GM19023 (cell line): Measurements from ENCODE around the gene NRCAM.

ENCODE experiments used
- ATAC-seq: cut with Tn5 transposase; IDR thresholded peaks from one replicate; pipeline ENCODE4 v1.9.1; 2021; ENCODE audit warnings: mild to moderate bottlenecking, moderate library complexity; ENCODE audit not compliant: unreplicated experiment

Gene NRCAM

DNA sequence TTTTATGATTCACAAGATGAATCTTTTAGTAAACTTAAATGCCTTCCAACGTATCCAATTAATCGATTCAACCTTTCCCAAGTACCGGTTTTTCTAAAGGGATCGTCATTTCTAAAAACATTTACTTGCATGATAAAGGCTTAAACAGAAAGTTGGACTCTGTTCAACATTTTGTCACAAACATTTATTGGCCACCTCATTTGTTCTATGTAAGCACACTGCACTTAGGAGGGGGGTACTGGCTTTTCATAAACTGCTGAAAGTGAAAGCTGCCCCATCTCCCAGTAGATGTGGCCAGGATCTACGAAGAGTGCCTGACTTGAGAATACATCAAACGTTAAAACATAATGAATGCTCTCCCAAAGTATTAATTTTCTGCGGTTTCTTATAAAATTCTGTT lies 288.8 kb downstream of the NRCAM start:
- ATAC-seq, result no peak

DNA sequence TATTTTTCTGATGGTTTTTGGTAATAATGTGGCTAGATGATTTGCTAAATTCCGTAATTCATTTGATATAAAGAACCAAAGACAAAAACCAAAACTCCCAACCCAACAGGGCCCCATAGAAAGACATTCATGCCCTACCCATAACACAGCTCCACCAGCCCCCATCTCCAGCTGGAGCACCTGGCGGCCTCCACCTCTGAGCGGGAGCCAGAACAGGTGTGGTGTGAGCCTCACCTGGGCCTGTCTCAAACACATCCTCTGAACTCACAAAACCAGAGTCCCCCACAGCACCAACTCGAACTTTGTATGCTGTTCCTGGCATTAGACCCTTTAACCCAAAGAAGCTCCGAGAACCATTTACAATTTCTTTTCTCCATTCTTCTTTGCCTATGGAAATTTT lies 289.5 kb downstream of the NRCAM start:
- ATAC-seq, result no peak

DNA sequence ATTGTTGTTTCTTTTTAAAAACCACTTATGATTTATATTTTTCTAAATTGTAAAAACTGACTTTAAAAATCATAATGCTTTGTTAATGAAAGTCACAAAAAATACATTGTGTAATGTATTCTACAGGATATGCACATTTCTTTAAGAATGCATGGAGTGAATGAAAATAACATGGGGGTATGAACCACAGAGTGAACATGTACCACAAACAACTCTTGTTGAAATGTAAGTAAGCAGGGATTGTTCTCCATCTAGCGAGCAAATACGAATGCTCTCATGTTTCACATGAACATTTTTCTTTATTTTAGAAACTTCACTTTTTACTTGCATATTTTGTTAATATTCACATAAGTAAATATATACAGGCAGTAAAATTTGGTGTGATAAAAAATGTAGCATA lies 290.5 kb downstream of the NRCAM start:
- ATAC-seq, result no peak

DNA sequence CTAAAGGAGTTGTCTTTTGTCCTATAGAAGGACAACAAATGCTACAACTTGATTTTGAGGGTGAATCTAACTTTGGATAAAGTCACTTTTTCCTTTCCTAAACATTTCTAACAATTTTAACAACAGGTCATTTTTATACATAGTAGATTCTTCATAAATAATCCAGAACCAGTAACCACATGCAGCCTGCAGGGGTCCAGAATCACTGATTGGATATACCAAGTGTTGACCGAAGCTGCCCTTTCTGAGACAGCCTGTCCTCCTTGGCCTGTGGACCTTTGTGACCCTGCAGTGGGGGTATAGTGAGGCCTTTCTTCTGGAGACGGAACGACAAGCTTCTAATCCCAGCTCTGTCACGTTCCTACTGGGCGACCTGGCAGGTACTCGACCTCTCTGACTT lies 291.3 kb downstream of the NRCAM start:
- no peak for ATAC-seq

DNA sequence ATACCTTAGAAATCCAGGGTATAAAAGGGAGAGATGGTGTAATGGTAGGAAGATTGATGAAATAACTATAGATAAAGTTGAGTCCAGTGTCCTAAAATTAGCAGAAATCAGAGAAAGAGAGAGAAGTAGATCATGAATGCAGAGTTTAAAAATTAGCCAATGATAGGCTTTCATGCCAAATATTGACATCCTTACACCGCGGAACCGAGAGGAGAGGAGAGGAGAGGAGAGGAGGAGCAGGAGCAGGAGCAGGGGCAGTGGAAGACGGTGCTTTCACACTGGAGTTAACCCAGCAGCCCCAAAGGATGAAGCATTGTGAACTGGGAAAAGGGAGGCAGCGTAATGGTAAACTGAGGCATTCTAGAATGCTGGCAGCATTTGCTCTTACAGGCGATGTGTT lies 291.9 kb downstream of the NRCAM start:
- ATAC-seq, result no peak

DNA sequence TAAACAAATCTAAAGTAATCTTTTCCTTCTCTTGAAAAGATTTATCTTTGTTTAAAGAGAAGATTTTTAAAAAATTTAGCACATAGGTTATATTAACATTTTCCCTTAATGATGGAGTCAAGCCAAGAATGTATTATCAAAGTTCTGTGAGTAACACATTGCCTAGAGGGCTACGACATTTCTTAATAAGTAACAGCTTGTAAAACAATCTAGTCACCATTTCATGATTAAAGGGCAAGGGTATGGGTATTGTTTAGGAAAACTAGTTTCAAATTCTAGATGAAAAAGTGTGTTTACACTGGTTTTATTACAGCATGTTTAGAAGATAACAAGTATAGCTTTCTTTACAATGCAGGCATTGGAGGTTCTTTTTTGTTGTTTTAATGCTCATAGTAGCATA lies 297.5 kb downstream of the NRCAM start:
- ATAC-seq, result no peak

DNA sequence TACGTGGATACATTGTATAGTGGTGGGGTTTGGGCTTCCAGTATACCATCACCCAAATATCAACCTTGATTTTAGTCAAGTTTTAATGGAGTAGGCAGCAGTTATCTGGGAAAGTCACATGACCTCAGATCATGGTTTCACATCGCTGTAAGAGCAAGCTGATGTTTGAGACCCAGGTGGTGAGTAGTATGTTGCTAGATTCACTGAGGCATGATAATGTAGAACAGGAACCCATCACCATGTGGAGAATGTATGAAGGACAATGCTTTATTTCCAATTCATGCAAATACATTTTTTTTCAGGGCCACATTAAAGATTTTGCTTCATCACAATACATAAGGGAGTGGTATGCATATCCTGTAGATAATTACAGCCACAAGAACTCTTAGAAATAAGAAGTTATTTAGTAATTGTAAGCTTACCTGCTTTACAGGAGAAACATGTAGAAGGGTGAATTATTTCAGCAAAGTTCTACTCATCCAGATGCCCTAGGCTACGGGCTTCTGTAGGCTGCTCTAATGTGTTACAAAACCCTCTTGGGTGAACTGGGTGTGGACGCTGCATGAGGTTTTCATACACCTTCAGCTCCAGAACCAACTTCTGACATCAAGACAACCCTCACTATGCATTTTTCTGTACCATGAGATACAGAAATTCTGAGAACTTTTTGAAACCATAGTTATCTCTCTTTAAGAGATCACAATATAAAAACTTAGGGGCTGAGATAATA lies 298.5 kb downstream of the NRCAM start:
- ATAC-seq, result no peak

DNA sequence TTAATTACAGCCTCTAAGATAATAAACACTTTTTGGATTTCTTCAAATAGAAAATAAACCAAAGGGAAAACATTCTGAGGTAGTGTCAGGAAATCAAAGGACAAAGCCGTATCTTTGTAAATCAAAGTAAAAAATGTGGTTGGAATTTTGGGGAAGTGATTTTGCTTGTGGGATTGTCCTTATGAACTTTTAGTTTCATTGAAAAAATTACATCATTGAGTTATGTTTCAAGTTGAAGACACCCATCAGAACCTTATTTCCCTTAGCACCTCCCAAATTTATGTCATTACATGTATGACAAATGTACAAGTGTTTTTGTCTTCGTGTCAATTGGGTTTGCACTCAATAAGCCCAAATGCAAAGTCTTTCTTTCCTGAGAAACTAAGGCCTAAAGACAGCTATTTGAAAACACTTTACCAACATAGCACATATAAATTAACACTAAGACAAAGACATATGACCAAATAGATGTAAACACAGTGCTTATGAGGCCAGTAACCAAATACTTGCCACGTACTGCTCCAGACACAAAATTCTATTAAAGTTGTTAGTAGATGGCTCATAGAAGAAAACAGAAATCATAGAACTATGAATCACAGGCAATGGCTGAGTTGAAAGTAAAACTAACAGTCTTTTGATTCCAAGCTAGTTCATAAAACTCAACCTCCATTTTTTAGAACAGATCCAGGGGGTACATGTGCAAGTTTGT lies 299.2 kb downstream of the NRCAM start:
- no peak for ATAC-seq

DNA sequence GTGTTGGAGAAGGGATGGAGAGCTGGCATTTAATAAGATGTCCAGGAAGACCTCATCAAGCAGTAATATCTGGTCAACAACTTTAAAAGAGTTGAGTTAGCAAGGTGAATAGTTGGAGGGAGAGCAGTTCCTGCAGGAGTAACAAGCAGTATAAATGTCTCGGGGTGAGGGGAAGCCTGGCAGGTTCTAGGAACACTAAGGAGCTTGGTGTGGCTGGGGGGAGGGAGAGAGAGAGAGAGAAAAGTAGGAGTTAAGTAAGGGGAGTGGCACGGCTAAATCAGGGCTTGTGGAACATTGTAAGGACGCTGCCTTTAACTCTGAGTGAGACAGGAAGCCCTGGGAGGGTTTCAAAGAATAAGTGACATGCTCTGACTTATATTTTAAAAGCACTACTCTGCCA lies 304.0 kb downstream of the NRCAM start:
- ATAC-seq, result no peak

DNA sequence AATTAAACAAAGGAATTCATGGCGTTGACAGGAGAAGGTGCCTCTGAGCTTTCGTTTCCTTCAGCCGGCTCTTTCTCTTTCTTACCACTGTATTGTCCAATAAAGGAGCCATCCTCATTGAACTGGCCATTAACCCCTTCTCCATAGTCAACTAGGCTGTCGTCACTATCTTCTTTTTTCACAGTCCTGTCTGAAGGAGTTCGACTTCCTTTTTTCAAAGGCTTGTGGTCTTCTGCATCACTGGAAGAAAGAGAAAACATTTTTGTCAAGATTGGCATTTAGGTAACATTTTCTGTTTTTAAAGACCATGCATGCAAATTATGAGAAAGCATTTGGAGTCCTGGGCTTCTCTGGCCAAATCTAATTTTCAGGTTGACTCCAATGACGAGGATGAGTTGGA lies 306.3 kb downstream of the NRCAM start:
- no peak for ATAC-seq

DNA sequence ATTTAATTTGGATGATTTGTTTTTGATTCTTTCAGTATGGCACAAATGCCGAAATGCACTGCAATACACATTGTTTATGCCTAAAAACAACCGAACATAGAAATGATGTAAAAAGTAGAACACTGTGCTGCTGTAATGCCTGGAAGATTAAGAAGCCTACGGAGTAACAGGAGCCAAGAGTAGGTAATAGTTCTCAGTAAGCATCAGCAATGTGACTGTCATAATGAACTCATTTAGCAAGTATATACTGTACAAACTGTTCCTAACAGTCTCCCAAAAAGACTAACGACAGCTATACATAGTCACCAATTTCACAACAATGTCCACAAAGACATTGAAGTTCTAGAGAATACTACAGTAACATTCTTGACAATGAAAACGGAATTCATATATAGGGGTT lies 307.1 kb downstream of the NRCAM start:
- ATAC-seq, result no peak

DNA sequence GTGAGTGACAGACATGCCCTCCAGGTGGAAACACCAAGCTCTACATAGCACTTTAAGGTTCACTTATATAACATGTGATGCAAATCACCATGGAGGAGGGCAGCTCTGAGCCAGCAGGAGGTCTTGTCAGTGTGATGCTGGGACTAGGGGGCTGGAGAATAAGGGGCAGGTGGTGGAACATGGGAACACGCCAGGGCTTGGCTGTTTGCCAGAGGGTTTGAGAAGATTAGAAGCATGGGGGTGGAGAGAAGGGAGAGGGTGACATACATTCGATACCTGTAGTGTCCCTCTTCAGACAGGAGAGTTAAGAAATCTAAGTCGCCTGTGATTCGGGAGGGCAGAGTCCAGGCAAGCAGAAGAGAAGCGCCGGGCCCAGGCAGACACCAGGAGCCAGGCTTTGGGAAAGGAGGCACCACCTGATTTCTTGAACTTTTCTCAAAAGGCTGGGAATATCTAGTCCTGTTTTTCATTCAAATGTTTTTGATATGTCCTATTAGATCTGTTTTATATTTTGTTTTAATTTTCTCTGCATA lies 309.1 kb downstream of the NRCAM start:
- ATAC-seq, result no peak

DNA sequence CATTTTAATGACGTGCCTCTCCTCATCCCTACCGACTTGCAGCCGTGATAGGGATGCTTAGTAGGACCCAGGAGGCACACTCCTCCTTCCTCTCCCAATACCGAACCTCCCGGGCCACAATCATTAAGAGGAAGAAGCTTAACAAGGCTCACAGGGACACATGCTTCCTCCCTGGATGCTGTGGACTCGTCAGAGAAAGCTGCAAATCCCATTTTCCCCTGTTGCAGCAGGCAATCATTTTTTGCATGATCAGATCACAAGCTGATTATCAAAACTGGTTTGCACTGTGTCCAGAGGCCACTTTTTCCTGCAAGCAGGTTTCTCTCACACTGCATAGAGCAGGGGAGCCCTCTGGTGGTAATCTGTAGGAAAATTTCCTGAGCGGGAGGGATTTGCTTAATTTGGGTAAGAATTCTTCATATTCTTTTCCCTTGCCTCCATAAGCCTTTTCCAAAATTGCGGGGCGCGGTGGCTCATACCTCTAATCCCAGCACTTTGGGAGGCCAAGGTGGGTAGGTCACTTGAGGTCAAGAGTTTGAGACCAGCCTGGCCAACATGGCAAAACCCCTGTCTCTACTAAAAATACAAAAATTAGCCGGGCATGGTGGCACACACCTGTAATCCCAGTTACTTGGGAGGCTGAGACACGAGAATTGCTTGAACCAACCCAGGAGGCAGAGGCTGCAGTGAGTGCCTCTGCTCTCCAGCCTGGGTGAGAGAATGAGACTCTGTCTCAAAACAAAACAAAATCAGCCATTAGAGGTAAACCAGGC lies 310.0 kb downstream of the NRCAM start:
- ATAC-seq, result no peak

DNA sequence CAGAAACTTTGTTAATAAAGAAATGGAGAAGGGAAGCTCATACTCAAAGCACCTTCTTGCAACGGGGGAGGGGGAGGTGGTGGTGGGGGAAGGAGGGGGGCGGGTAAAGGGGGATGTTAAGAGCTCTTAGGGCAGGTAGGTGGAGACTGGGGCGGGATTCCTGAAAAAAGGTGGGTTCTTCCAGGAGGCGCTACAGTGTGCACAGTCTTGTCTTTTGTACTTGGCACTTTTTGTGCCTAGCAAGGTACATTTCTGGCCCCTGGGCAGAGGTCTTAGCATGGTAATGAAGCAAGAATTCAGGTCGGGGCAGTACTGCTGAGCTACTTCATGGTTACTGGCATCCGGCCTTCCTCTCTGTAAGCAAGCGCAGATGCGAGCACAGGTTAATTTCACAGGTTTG lies 310.8 kb downstream of the NRCAM start:
- no peak for ATAC-seq

DNA sequence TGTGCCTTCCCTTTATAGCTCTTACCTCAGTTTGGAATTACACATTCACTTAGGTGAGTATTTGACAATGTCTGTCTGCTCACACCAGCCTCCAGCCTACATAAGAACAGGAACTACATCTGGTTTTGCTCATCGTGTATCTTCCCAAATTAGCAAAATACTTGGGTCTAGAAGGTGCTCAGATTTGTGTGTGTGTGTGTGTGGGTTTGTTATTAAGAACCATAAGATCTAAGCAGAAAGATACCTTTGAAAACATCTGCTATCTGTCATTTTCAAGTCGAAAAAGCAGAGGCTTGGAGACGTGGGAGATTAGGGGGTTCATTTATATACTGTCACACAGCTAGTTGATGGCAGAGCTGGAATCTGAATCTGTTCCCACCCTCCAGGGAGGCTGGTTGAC lies 311.3 kb downstream of the NRCAM start:
- no peak for ATAC-seq

DNA sequence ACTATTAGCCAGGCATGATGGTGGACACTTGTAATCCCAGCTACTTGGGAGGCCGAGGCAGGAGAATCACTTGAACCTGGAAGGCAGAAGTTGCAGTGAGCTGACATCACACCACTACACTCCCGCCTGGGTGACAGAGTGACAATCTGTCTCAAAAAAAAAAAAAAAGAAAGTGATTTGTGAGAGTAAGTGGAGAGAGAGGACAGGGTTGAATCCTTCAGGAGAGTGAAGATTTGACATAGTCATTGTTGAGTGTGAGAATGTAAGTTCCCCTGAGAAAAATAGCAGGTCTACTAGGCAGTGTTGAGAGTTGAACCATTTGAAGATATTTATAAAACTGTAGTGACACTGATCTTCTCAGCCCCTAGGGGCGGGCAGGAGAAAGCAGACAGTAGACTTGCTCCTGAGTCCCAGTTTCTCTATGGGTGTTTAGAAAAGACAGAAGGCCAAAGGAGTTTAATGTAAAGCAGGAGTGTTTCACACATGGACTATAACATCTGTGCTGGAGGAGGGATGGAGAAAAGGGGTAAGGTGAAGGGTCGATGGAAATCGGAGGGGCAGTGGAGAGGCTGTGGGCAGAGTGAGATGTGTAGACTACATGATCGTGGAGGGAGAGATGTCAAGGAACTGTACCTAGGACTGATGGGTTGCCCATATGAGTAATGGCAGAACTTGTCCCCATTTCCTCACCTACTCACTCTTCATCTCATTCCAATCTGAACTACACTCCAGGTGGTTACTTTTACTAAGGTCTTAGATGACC lies 312.4 kb downstream of the NRCAM start:
- no peak for ATAC-seq

DNA sequence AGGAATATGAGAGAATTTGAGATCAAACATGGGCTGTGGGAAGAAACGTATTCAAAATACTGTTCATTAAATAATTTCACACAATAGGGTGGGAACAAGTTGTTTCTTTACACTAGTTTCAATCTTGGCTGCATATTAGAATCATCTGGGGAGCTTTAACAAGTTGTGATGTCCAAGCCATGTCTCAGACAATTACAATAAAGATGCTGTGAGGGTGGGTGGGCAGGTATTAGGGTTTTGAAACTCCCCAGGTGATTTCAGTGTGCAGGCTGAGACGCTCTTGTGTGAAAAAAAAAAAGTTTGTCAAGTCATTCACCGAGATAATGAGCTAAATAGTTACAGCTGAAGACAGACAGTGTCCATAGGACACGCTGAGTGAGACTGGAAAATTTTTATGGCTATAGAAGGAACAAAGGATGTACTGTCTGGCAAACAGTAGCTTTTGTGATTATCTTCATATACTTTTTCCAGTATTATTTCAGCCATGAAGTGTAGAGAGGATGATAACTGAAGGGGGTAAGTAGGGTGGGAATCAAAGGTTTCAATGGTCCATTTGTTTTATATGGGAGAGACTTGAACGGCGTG lies 313.5 kb downstream of the NRCAM start:
- no peak for ATAC-seq

DNA sequence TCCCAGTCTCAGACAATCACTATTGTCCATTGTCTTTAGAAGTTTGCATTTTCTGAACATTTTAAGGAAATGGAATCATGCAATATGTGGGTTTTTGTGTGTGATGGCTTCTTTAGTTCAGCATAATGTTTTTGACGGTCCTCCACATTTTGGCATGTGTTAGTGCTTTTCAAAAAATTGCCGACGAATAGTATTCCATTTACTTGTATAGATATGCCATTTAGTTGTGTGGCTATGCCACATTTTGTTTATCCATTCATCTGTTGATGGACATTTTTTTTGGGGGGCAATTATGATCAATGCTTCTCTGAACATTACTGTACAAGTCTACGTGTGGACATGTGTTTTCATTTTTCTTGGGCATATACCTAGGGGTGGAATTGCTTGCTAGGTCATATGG lies 314.1 kb downstream of the NRCAM start:
- no peak for ATAC-seq

DNA sequence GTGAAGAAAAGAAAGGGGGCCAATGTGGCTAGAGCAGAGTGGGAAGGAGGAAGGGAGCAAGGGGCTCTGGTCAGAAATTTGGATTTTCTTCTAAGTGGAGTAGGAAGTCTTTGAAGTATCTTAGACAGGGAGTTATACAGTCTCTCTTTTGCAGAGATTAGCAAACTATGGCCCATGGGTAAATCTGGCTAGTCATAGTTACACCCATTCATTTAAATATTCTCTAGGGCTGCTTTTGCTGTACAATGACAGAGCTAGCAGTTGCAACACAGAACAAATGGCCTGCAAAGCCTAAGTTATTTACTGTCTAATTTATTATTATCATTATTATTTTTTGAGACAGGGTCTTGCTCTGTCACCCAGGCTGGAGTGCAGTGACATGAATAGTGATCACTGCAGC lies 315.6 kb downstream of the NRCAM start:
- no peak for ATAC-seq

DNA sequence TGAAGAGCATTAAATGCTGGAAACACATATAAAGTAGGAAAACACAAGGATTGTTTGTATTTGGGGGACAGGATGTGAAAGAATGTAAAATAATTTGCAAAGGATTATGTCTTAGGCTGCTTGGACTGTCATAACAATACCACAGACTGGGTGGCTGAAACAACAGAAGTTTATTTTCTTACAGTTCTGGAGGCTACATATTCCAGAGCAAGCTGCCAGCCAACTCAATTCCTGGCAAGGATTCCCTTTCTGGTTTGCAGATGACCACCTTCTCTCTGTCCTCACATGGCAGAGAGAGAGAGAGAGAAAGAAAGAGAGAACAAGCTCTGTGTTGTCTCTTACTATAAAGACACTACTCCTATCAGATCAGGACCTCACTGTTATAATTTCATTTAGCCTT lies 317.3 kb downstream of the NRCAM start:
- ATAC-seq, result no peak

DNA sequence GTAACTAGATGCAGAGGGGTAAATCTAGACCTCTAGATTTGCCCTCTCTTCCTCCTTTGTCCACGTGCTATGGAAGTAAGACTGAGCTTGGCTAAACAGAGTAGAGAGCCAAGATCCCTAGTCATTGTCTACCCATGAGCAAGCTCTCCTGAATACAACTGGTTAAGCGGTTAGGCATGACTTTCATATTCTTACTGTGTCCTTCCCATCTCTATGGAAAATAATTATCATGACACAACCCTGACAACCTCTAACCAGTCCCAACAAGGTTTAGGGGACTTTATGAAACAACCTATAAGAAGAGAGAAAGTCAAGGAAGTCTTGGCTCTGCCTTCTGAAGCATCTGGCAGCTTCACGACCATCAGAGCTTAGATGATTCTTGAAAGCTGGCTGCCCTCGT lies 318.2 kb downstream of the NRCAM start:
- ATAC-seq, result no peak
